ENCODE measurements around the gene ATP8A1.
"Not testable (repeated sequence)": the region's sequence is repeated elsewhere in the genome, so short reads cannot be mapped to it uniquely, and the experiment has no call there.

ATP8A1 gene

GRCh38 chr4:42497142-42497910 is 159.6 kb downstream of the ATP8A1 start:
- no peak for DNase-seq

GRCh38 chr4:42492962-42493361 is 163.9 kb downstream of the ATP8A1 start:
- no peak for DNase-seq

- no peak for DNase-seq
Measured at GRCh38 chr4:42490015-42490414, 166.9 kb downstream of the ATP8A1 start.

GRCh38 chr4:42489095-42489494 is 167.8 kb downstream of the ATP8A1 start:
- DNase-seq: no peak

- no peak for DNase-seq
Measured at GRCh38 chr4:42488554-42488953, 168.4 kb downstream of the ATP8A1 start.

- no peak for DNase-seq
Measured at GRCh38 chr4:42488114-42488513, 168.8 kb downstream of the ATP8A1 start.

GRCh38 chr4:42487230-42487629 is 169.7 kb downstream of the ATP8A1 start:
- no peak for DNase-seq

GRCh38 chr4:42486156-42486555 is 170.7 kb downstream of the ATP8A1 start:
- not testable (repeated sequence) for DNase-seq

GRCh38 chr4:42484630-42485029 is 172.3 kb downstream of the ATP8A1 start:
- no peak for DNase-seq

GRCh38 chr4:42483426-42484379 is 173.2 kb downstream of the ATP8A1 start:
- no peak for DNase-seq

GRCh38 chr4:42482516-42483327 is 174.2 kb downstream of the ATP8A1 start:
- DNase-seq: no peak

- DNase-seq: no peak
Measured at GRCh38 chr4:42480717-42481116, 176.2 kb downstream of the ATP8A1 start.

GRCh38 chr4:42480281-42480680 is 176.6 kb downstream of the ATP8A1 start:
- no peak for DNase-seq

GRCh38 chr4:42478946-42479345 is 178.0 kb downstream of the ATP8A1 start:
- no peak for DNase-seq

- no peak for DNase-seq
Measured at GRCh38 chr4:42478509-42478908, 178.4 kb downstream of the ATP8A1 start.

- DNase-seq: no peak
Measured at GRCh38 chr4:42474406-42474805, 182.5 kb downstream of the ATP8A1 start.

- no peak for DNase-seq
Measured at GRCh38 chr4:42473071-42473684, 183.7 kb downstream of the ATP8A1 start.

GRCh38 chr4:42471896-42472295 is 185.0 kb downstream of the ATP8A1 start:
- DNase-seq: no peak

GRCh38 chr4:42470023-42470422 is 186.9 kb downstream of the ATP8A1 start:
- no peak for DNase-seq

- not testable (repeated sequence) for DNase-seq
Measured at GRCh38 chr4:42467777-42468176, 189.1 kb downstream of the ATP8A1 start.

- DNase-seq: no peak
Measured at GRCh38 chr4:42466273-42466844, 190.5 kb downstream of the ATP8A1 start.

GRCh38 chr4:42464550-42465094 is 192.3 kb downstream of the ATP8A1 start:
- DNase-seq: no peak
